A549 (cell line): Measurements from ENCODE around the gene TNRC6B. TPM values are rescaled to one million over a fixed set of nuclear protein-coding genes. Genes with fewer than 3 reads are reported as not detected.

Experiments
- ATAC-seq, 2 experiments: fragments of 200-7000 bp in 1 of 2; fragments of >200 bp in 1 of 2; cut with Nextera tagmentation in 1 of 2; cut with Tn5 transposase in 1 of 2; 3 replicates each; pipeline versions ENCODE4 v1.8.0 to v1.9.1; 2018 to 2020; ENCODE audit warnings: mild to moderate bottlenecking in 1 of 2, moderate library complexity in 1 of 2
- CTCF ChIA-PET: fragments of 300-600 bp; sonication (Branson Sonifier 250); formaldehyde crosslinking; extraction: SDS; loops from one replicate; lab custom pipeline; 2021; ENCODE audit warnings: antibody characterized with exemption, inconsistent platforms; lab: Yijun Ruan, JAX
- POLR2A ChIA-PET: fragments of 350-600 bp; formaldehyde crosslinking; extraction: SDS; loops from one replicate; lab custom pipeline; 2021; ENCODE audit warnings: antibody characterized with exemption, inconsistent platforms; lab: Yijun Ruan, JAX
- DNase-seq, 2 experiments: peaks; one replicate each; pipeline versions ENCODE4 v3.0.0 to v3.0.0-alpha.2; 2011 to 2016; ENCODE audit warnings: low read depth in 1 of 2, low spot score in 1 of 2
- FAIRE-seq: peaks from 2 replicates; lab custom pipeline; 2011; peaks lifted over from hg19 to GRCh38; lab: Jason Lieb, UNC
- H3K27ac ChIP-seq, 2 experiments: fragments of >200 bp; sonication (Bioruptor Twin); formaldehyde crosslinking; 3 replicates each; pipeline ENCODE4 v1.5.1; 2016 to 2017
- H3K4me1 ChIP-seq: fragments of >200 bp; sonication (Bioruptor Twin); formaldehyde crosslinking; 3 replicates; pipeline ENCODE4 v1.6.1; 2016
- H3K4me2 ChIP-seq: fragments of >200 bp; sonication (Bioruptor Twin); formaldehyde crosslinking; 3 replicates; pipeline ENCODE4 v1.6.1; 2016
- H3K4me3 ChIP-seq: fragments of >200 bp; sonication (Bioruptor Twin); formaldehyde crosslinking; 3 replicates; pipeline ENCODE4 v1.5.1; 2016
- H3K9me3 ChIP-seq: fragments of >200 bp; sonication (Bioruptor Twin); formaldehyde crosslinking; 3 replicates; pipeline ENCODE4 v1.6.1; 2016
- BCL3 ChIP-seq: fragments of >200 bp; sonication (Bioruptor Twin); formaldehyde crosslinking; IDR thresholded peaks from 3 replicates; pipeline ENCODE4 v1.6.1; 2016
- CHD2 ChIP-seq: fragments of 150-350 bp; IDR thresholded peaks from 2 replicates; pipeline ENCODE4 v1.6.1; 2014; ENCODE audit warnings: low read length; ENCODE audit not compliant: partially characterized antibody
- CHD4 ChIP-seq: fragments of 200-600 bp; sonication (generic); IDR thresholded peaks from 2 replicates; pipeline ENCODE4 v1.6.1; 2016; ENCODE audit warnings: antibody characterized with exemption, mild to moderate bottlenecking, borderline replicate concordance
- CTCF ChIP-seq: fragments of >200 bp; sonication (Bioruptor Twin); formaldehyde crosslinking; IDR thresholded peaks from 3 replicates; pipeline ENCODE4 v1.5.1; 2016
- ELK1 ChIP-seq: fragments of 150-350 bp; IDR thresholded peaks from 2 replicates; pipeline ENCODE4 v1.6.1; 2014; ENCODE audit warnings: low read depth, mild to moderate bottlenecking, low read length
- EP300 ChIP-seq, 2 experiments: fragments of >200 bp; sonication (Bioruptor Twin); formaldehyde crosslinking; IDR thresholded peaks; 2 replicates in 1 of 2; 3 replicates in 1 of 2; pipeline ENCODE4 v1.6.1; 2016 to 2017
- FOSB ChIP-seq: fragments of 250-450 bp; sonication (Bioruptor Pico); IDR thresholded peaks from 2 replicates; pipeline ENCODE4 v1.5.0; 2020; ENCODE audit warnings: mild to moderate bottlenecking, moderate library complexity
- GATA3 ChIP-seq: IDR thresholded peaks from 2 replicates; pipeline ENCODE4 v1.6.1; 2012; ENCODE audit warnings: borderline replicate concordance
- HMGXB4 ChIP-seq: fragments of 250-450 bp; sonication (Bioruptor Pico); IDR thresholded peaks from 2 replicates; pipeline ENCODE4 v1.5.0; 2021; ENCODE audit warnings: mild to moderate bottlenecking, moderate library complexity, borderline replicate concordance
- HOXB5 ChIP-seq: fragments of 250-450 bp; sonication (Bioruptor Pico); IDR thresholded peaks from 2 replicates; pipeline ENCODE4 v1.5.0; 2020; ENCODE audit warnings: mild to moderate bottlenecking, moderate library complexity
- KDM1A ChIP-seq: fragments of 200-600 bp; sonication (generic); IDR thresholded peaks from 2 replicates; pipeline ENCODE4 v1.6.1; 2016; ENCODE audit warnings: low read depth, mild to moderate bottlenecking
- MYC ChIP-seq: IDR thresholded peaks from 2 replicates; pipeline ENCODE4 v1.6.1; 2012; ENCODE audit warnings: mild to moderate bottlenecking, inconsistent platforms, low read length, improper control_type of control experiment, borderline replicate concordance
- NFE2L2 ChIP-seq: fragments of 150-350 bp; conservative IDR thresholded peaks from 2 replicates; pipeline ENCODE4 v1.6.1; 2014; ENCODE audit warnings: low read length
- NPAS2 ChIP-seq: fragments of 250-450 bp; sonication (Bioruptor Pico); IDR thresholded peaks from 2 replicates; pipeline ENCODE4 v1.8.0; 2022; ENCODE audit warnings: mild to moderate bottlenecking, moderate library complexity, borderline replicate concordance
- PHF8 ChIP-seq: fragments of 200-600 bp; sonication (generic); IDR thresholded peaks from 2 replicates; pipeline ENCODE4 v1.6.1; 2016; ENCODE audit warnings: low read depth, mild to moderate bottlenecking, antibody characterized with exemption, moderate library complexity, borderline replicate concordance
- POLR2A ChIP-seq: IDR thresholded peaks from 2 replicates; pipeline ENCODE4 v1.6.1; 2012; ENCODE audit warnings: mild to moderate bottlenecking, low read length
- RAD21 ChIP-seq, 2 experiments: fragments of >200 bp in 1 of 2; sonication (Bioruptor Twin) in 1 of 2; formaldehyde crosslinking in 1 of 2; IDR thresholded peaks in 1 of 2; conservative IDR thresholded peaks in 1 of 2; 2 replicates in 1 of 2; 3 replicates in 1 of 2; pipeline ENCODE4 v1.6.1; 2012 to 2018; ENCODE audit warnings: inconsistent platforms in 1 of 2
- RFX5 ChIP-seq: fragments of 450-650 bp; IDR thresholded peaks from 2 replicates; pipeline ENCODE4 v1.7.1; 2014; ENCODE audit warnings: antibody characterized with exemption, mild to moderate bottlenecking, moderate library complexity
- SMC3 ChIP-seq: fragments of >200 bp; sonication (Bioruptor Twin); formaldehyde crosslinking; IDR thresholded peaks from 3 replicates; pipeline ENCODE4 v1.6.1; 2018; ENCODE audit warnings: inconsistent platforms
- ZFP36 ChIP-seq: fragments of 450-650 bp; IDR thresholded peaks from 2 replicates; pipeline ENCODE4 v1.6.1; 2014; ENCODE audit warnings: borderline replicate concordance; ENCODE audit not compliant: partially characterized antibody
- ZSCAN20 ChIP-seq: fragments of 250-450 bp; sonication (Bioruptor Pico); IDR thresholded peaks from 2 replicates; pipeline ENCODE4 v1.8.0; 2022; ENCODE audit warnings: mild to moderate bottlenecking, moderate library complexity
- WGBS: methylation state at CpG from one replicate; pipeline ENCODE4 v1.1.6; 2017; ENCODE audit errors: missing lambda C conversion rate; 5-methylcytosine and 5-hydroxymethylcytosine counted together
- polyA plus RNA-seq, 4 experiments: library from polyadenylated mRNA; depleted of rRNA in 3 of 4; stranded (reverse); fragments of >200 nt; fragmentation: RNase III in 1 of 4; extraction: RNeasy Plus Mini Kit Qiagen cat#74134 plus additional on column Dnase treatment in 1 of 4; gene quantifications; 2 replicates in 3 of 4; 3 replicates in 1 of 4; pipeline ENCODE4 v1.2.3, GENCODE V29; 2011 to 2017

TNRC6B gene
- polyA plus RNA-seq, 2 of the 4 experiments (the other 2 are of a cell fraction) = 4.9 to 5.0 TPM

GRCh38 chr22:40210818-40211217 is 33.1 kb downstream of the TNRC6B start:
- Histone ChIP-seq H3K4me1 (no peaks in the 10 kb centered on the region), H3K27ac (no peak overlapping the region), H3K4me3 (no peak overlapping the region), H3K9me3 (no peaks in the 10 kb centered on the region), H3K4me2 (no peak overlapping the region)
- FAIRE-seq (no peak), ATAC-seq (no peak), DNase-seq (no peak)
- TF ChIP-seq CTCF = no peak
- CTCF ChIA-PET = interaction anchor here (1.0 kb wide), 1 partner anchor 677 kb away, joined by 3 read pairs; no protein-coding TSS in a partner anchor
- POLR2A ChIA-PET = no interaction called here
- WGBS = 92% methylated on average over 1 of the region's 1 CpG

- ATAC-seq (no peak), DNase-seq (no peak), FAIRE-seq (no peak)
- Histone ChIP-seq H3K4me1 (no peaks in the 10 kb centered on the region), H3K4me2 (no peak overlapping the region), H3K27ac (no peak overlapping the region), H3K9me3 (no peaks in the 10 kb centered on the region), H3K4me3 (no peak overlapping the region)
- 92% methylated on average over 12 of the region's 12 CpGs for WGBS
- TF ChIP-seq NPAS2 (CRISPR knock-in tag) (no peak), HOXB5 (CRISPR knock-in tag) (no peak), FOSB (no peak)
- ChIA-PET CTCF (no interaction called here), POLR2A (no interaction called here)
Observed at GRCh38 chr22:40211476-40212054, 33.8 kb downstream of the TNRC6B start.

GRCh38 chr22:40212121-40212520 is 34.4 kb downstream of the TNRC6B start:
- Histone ChIP-seq H3K27ac (no peak overlapping the region), H3K4me1 (no peaks in the 10 kb centered on the region), H3K9me3 (no peaks in the 10 kb centered on the region), H3K4me2 (no peak overlapping the region), H3K4me3 (no peak overlapping the region)
- ATAC-seq (no peak), FAIRE-seq (no peak), DNase-seq (no peak)
- WGBS = 65% methylated on average over 2 of the region's 2 CpGs
- CTCF ChIA-PET = no interaction called here
- TF ChIP-seq SMC3 (no peak), RAD21 (conservative IDR thresholded peaks at IDR 0.05 in 1 of 2, IDR thresholded peaks at IDR 0.05 in 1 of 2) (no peak), PHF8 (no peak), KDM1A (no peak), POLR2A (no peak), CHD4 (no peak), CHD2 (no peak), EP300 (IDR thresholded peaks at IDR 0.05) (no peak), HMGXB4 (CRISPR knock-in tag) (no peak), MYC (no peak), ZSCAN20 (CRISPR knock-in tag) (no peak)
- POLR2A ChIA-PET = no interaction called here

GRCh38 chr22:40213478-40213877 is 35.8 kb downstream of the TNRC6B start:
- H3K9me3 ChIP-seq = no peaks in the 10 kb centered on the region
- ChIA-PET CTCF (no interaction called here), POLR2A (no interaction called here)
- no peak overlapping the region for H3K4me2 ChIP-seq
- no peak overlapping the region for H3K27ac ChIP-seq
- TF ChIP-seq GATA3 (no peak), ZFP36 (no peak), RFX5 (no peak), NFE2L2 (no peak), BCL3 (no peak), ELK1 (no peak), CTCF (no peak)
- H3K4me3 ChIP-seq = no peak overlapping the region
- 88% methylated on average over 4 of the region's 4 CpGs for WGBS
- no peak for ATAC-seq
- no peak for FAIRE-seq
- DNase-seq = no peak
- no peaks in the 10 kb centered on the region for H3K4me1 ChIP-seq
